Stimulated activated naive CD4-positive, alpha-beta T cell (primary cell): Measurements from ENCODE around the gene RCE1.
"Not testable (repeated sequence)": the region's sequence is repeated elsewhere in the genome, so short reads cannot be mapped to it uniquely, and the experiment has no call there.

Experiments used
- DNase-seq, 6 experiments: peaks; one replicate each; lab custom pipeline; 2025; lab: John Stamatoyannopoulos, UW

RCE1 gene, protein sequence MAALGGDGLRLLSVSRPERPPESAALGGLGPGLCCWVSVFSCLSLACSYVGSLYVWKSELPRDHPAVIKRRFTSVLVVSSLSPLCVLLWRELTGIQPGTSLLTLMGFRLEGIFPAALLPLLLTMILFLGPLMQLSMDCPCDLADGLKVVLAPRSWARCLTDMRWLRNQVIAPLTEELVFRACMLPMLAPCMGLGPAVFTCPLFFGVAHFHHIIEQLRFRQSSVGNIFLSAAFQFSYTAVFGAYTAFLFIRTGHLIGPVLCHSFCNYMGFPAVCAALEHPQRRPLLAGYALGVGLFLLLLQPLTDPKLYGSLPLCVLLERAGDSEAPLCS

DNA sequence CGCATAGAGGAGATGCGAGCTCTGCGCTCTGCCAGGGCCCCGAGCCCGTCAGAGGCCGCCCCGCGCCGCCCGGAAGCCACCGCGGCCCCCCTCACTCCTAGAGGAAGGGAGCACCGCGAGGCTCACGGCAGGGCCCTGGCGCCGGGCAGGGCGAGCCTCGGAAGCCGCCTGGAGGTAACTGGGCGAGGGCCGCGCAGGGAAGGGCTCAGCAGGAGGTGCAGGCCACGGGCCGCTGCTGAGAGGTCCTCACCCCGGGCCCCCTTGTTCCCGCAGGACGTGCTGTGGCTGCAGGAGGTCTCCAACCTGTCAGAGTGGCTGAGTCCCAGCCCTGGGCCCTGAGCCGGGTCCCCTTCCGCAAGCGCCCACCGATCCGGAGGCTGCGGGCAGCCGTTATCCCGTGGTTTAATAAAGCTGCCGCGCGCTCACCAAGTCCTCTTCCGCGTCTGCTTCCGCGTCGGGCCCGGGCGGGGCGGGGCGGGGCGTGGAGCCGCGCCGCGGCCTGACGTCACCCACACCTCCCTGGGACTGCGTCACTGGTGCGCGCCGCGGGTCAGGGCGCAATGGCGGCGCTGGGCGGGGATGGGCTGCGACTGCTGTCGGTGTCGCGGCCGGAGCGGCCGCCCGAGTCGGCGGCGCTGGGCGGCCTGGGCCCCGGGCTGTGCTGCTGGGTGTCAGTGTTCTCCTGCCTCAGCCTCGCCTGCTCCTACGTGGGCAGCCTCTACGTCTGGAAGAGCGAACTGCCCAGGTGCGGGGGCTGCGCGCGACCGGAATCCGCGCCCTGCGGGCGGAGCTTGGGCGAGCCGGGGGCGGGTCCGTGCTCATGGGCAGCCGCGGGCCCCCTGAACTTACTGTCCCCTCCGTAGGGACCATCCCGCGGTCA lies at the start of gene RCE1:
TSS of gene RCE1 (plus strand) at position 546 of the 880 bp plus-strand sequence. CDS start at position 561, 15 bp downstream.
- peak; percentile 85 to 93 (median 86) for DNase-seq

DNA sequence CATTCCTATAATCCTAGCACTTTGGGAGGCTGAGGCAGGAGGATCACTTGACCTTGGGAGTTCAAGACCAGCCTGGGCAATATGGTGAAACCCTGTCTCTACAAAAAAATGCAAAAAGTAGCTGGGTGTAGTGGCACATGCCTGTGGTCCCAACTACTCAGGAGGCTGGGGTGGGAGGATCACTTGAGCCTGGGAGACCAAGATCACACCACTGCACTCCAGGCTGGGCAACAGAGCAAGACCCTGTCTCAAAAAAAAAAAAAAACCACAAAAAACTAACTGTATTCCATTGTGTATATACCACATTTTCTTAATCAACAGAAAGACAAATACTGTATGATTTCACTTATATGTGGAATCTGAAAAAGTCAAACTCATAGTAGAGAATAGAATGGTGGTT lies 43.4 kb upstream of the RCE1 start:
- DNase-seq = not testable (repeated sequence)

DNA sequence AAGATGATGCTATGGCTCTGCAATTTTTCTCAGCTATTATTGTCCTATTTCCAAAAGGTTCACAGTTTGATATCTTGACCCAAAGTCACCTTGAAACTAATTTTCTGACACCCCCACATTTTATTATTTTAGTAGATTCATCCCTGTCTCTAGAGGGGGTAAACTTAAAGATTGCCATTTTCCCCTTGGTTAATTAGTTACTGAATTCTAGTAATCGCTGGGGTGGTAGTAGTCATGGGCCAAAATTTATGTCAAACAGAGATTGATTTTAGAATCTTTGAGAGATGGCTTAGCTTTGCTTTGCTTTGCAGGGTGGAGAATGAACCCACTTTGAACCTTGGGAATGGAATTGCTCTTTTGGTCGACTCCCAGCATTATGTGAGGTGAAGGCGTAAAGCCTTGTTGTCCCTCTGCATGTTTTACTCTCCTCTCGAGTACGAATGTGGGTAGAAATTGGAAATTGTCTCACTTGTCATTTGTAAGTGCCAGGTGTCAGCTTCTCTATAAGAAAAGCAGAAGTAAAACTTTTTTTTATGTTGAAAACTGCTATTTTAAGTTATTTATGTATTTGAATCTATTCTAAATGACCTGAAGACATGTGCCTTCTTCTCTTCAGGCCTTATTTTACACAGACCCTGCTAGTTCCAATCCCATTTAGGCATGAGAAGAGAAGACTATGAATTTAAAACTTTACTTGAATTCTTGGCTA lies 42.4 kb upstream of the RCE1 start:
- DNase-seq = no peak

DNA sequence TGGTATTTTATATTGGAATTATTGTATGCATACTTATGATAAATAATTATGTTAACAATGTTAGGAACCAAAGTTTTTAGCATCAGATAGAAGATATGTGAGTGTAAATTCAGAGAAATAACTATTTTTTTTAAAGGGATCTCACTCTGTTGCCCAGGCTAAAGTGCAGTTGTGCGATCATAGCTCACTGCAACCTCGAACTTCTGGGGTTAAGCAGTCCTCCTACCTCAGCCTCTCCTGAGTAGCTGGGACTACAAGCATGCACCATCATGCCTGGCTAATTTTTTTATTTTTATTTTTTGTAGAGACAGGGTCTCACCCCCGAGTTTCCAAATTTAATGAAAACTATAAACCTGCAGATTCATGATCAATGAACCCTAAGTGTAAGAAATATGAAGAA lies 33.6 kb upstream of the RCE1 start:
- DNase-seq = no peak

DNA sequence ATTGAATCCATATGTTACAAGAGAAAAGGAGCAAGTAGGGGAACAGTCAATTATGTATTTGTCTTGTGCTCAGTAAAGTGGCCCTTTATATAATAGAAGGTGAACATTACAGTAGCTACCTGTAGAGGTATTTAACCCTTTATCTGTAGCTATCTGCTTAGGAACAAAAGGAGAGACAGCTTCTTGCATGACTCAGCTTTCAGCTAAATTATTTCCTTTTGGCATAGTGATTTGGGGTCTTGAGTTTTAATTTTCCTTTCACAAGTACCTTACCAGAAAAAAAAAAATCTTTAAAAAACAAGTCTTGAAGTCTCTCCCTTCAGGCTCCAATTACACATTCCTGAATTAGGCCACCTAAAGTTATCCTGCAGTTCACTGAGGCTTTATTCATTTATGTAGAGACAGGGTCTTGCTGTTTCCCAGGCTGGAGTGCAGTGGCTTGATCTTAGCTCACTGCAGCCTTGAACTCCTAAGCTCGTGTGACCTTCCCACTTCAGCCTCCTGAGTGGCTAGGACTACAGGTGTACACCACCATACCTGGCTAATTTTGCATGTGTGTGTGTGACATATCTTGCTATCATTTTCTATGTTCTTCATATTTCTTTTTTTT lies 32.6 kb upstream of the RCE1 start:
- DNase-seq = no peak

DNA sequence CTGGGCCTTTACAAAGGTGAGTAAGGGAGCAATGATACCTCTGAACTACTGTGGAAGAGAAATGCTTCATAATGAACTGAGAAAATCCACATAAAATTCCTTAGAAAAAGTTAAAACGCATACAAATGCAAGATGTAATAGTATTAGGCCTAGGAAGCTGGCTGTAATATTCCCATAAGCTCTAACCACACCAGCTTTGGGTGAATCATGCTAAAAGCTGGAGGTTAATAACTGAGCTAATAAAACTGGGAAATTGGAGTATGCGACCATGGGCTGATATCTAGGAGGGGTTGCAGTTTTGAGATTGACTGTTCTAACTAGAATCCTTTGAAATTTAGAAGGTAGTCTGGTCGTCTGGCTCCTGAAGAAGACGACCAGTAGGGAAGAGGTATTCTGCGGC lies 28.6 kb upstream of the RCE1 start:
- no peak for DNase-seq

DNA sequence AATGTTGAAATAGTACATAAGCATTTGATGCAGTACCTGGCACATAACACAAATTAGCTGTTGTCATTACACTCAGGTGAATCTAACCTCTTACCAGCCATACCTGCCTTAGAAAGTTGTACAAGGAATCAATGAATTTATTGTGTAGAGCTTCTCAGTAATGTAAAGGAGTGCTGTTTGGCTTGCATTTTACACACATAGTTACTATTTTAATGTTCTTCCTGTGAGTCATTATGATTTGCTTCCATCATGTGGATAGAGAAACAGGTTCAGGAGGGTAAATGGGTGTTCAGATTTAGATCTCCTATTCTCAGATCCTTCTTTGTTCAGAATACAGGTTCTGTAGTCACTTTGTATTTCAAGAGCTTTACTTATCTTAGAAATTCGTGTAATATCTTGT lies 27.6 kb upstream of the RCE1 start:
- no peak for DNase-seq

DNA sequence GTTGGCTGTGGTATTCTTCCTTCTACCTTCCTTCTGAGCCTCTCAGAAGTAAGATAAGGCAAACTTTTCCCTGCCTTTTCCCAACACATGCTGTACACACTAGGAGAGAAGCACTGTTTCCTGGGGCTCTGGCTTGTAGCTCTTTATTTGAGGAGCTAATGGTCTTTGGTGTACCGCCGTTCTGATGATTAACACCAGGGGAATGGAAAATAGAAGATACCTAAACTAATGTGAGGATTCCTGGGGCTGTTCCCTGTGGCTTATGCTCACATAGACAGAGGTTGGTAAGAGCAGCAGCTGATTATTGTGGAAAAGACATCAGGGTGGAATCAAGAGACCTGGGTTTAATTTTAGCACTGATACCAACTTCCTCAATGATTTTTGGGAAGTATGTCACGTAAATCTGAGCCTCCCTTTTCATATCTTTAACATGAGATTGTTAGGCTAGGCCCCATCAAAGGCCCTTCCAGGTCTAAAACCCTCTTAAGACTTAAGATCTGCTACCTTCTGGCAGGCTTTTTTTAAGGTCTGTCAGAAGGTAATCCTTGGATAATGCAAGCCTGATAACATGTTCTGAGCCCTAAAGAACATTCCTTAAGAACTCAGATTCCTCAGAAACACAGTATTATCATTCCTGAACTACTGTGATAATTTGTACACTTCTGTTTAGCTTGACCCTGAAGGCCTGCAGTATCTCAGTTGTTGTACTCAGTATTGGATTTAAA lies 24.8 kb upstream of the RCE1 start:
- DNase-seq = no peak

DNA sequence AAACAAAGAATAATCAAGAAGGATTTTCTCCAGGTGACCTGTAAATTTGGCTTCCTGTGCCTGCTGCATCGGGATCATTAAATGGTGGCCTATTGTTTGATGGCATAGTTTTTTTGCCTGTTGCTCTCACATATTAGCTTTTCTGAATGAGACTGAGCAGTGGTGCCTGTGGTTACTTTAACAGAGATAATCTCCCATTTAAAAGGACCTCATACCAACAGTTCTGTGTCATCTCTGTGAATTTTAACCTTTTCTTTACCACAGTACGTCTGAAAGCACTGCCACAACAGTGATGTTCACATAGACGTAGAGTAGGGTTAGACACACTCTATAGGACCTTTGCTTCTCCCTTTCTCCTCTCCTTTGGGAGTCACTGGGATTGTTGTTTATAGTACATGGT lies 22.9 kb upstream of the RCE1 start:
- DNase-seq = no peak

DNA sequence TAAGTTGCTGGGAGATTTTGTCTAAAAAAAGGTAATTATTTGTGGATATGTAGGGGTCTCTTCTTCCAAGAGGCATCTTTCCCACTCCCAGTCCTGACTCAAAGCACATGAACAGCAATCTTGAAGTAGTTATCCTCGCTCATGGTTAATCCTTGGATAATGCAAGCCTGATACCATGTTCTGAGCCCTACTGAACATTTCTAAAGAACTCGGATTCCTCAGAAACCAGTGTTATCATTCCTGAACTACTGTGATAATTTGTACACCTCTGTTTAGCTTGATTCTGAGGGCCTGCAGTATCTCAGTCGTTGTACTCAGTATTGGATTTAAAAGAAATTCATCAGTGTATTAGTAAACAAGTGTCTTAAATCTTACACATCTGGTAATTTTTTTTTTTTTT lies 22.3 kb upstream of the RCE1 start:
- DNase-seq = no peak

DNA sequence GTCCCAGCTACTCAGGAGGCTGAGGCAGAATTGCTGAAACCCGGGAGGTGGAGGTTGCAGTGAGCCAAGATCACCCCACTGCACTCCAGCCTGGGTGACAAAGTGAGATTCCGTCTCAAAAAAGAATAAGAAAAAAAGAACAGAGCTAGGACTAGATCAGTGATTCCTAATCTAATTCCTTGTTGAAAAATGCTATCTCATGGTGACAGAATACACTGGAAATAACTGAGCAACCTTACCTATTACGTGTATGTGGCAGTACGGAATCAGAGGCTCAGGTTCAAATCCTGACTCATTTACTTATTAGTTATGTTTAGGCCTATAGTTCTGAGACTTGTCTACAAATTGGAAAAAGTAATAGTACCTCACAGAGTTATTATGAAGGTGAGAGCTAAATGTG lies 19.5 kb upstream of the RCE1 start:
- DNase-seq = no peak

DNA sequence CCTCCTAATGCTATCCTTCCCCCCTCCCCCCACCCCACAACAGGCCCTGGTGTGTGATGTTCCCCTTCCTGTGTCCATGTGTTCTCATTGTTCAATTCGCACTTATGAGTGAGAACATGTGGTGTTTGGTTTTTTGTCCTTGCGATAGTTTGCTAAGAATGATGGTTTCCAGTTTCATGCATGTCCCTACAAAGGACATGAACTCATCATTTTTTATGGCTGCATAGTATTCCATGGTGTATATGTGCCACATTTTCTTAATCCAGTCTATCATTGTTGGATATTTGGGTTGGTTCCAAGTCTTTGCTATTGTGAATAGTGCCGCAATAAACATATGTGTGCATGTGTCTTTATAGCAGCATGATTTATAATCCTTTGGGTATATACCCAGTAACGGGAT lies 18.7 kb upstream of the RCE1 start:
- not testable (repeated sequence) for DNase-seq

DNA sequence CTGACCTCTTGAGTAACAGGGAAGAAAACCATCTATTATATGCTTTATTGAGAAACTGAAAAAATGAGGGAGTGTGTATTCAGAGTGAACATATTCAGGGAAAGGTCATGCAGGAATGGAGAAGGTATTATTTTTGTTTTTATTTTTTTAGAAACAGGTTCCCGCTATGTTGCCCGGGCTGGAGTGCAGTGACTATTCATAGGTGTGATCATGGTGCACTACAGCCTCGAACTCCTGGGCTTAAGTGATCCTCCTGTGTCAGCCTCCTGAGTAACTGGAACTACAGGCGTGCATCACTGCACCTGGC lies 8.7 kb upstream of the RCE1 start:
- no peak for DNase-seq

DNA sequence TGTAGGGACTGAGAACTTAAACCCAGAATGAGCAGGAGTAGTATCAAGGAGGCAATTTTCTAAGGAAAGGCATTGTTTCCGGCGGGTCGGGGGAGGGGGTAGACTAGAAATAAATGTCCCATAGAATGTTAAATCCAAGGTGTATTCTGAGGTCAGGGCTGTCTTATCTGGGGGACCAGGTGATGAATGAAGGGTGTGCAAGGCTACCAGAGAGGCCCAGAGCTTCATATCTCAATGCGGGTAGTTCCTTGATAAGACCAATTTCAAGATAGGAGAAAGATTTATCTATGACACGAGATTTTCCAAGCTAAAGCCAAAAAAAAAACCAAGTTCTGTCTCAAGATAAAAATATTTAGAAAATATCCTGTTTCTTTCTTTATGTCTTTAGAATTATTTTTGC lies 8.3 kb upstream of the RCE1 start:
- no peak for DNase-seq

DNA sequence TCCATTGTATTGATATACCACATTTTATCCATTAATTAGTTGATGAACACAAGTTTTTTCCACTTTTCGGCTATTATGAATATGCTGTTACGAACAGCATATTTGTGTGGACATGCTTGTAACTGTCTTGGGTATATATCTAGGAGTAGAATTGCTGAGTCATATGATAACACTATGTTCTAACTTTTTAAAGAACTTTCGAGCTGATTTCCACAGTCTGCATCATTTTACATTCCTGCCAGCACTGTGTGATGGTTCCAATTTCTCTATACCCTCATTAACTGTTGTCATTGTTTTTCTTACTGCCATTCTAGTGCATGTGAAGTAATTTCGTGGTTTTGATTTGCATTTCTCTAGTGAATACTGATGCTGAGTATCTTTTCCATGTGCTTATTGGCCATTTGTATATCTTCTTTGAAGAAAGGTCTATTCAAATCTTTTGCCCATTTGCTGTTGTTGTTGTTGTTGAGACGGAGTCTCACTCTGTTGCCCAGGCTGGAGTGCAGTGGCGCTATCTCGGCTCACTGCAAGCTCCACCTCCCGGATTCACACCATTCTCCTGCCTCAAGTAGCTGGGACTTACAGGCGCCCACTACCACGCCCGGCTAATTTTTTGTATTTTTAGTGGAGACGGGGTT lies 7.4 kb upstream of the RCE1 start:
- no peak for DNase-seq

DNA sequence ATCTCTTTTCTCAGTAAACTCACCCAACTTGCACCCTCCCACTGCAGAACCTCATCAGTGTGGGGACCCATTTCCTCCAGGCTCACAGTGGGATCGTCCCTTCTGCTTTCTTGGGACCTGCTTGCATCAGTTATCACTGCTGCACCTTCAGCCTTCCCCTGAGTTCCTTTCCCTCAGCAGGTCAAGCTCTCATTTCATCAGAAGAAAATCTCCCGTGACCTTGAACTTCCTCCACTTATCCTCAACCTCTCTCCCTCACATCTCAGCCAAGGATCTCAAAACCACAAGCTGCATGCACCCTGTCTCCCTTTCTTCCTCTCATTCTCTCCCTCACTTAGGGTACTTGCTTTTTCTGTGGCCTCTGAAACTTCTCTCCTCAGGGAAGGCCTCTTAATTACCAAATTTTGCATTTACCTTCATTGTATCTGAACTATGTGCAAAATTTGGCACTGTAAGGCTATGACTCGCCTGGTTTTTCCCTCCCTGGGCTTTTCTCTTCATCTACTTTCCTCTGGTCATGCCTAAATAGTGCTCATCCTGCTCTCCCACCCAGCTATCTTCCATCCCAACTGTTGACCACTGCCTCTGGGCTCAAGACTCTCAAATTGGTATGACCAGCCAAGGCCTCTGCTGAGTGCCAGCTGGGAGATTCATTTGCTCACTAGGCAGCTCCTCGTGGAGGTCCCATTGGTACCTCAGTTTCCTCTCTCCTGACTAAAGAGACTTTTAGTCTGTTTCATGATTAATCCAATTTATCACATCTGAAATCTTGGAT lies 2.7 kb upstream of the RCE1 start:
- no peak for DNase-seq

DNA sequence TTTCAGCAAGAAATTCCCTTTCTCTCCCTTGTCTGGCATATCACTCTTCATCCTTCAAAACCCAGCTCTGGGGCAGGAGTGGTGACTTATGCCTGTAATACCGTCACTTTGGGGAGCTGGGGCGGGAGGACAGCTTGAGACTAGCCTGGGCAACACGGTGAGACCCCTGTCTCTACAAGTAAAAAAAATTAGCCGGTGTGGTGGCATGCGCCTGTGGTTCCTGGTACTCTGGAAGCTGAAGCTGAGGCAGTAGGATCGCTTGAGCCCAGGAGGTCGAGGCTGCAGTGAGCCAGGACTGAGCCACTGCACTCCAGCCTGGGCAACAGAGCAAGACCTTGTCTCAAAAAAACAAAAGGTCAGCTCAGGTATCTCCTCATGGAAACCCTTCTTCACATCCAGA lies 1.4 kb upstream of the RCE1 start:
- DNase-seq = no peak

DNA sequence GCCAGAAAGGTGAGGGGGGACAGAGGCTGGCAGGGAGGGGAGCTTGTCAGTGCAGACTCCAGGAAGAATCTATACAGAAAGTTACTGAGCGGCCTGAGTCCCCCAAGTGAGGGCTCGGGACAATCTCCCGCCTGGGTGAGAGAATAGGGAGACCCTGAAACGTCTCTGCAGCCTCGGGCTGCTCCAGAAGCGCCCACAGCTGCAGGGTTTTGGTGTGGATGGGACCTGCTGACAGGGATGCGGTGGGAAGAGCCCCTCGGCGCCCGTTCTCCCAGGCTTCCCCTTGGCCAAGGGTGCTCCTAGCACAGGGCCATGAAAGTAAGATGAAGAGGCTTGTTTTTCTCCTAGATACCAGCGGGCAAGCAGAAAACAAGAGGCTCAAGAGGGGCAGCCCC lies 743 bp upstream of the RCE1 start:
- DNase-seq = no peak

DNA sequence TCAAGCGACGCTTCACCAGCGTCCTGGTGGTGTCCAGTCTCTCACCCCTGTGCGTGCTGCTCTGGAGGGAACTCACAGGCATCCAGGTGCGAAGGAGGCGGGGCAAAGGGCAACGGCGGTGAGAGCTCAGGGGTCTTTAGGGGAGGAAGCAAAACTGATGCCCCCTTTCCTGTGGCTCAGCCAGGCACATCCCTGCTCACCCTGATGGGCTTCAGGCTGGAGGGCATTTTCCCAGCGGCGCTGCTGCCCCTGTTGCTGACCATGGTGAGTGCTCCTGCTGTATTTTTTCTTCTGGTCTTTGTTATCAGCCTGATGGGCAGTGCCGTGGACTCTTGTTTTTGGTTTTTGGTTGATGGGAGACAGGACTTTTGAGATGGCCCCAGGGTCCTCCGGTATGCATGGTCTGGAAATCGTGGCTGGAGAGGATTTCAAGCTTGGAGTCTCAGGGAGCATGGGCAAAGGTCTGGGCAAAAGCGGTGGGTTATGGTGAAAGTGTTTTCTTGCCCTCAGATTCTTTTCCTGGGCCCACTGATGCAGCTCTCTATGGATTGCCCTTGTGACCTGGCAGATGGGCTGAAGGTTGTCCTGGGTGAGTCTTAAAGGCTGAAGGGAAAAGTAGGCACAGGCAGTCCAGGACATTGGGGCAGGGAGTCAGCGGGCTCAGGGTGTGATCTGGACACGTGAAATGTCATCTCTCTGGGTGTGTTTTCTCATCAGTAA lies 695 bp downstream of the RCE1 start:
- DNase-seq = no peak
